Vein endothelial cell (primary cell): ENCODE data around the gene PCBP4. TPM values are rescaled to one million over a fixed set of nuclear protein-coding genes. Genes with fewer than 3 reads are reported as not detected.

Experiments
- small RNA-seq: library from RNA; depleted of rRNA; stranded (forward); fragments of <200 nt; gene quantifications from one replicate; pipeline ENCODE3, GENCODE V24; 2012
- total RNA-seq: library from RNA; depleted of rRNA; stranded (reverse); fragments of >200 nt; gene quantifications from 2 replicates; pipeline ENCODE4 v1.2.3, GENCODE V29; 2012

The PCBP4 gene
- 30.8 and 39.2 TPM in 2 replicates for total RNA-seq

GRCh38 chr3:51967384-51968169 is at the start of gene PCBP4:
PCBP4 (minus strand) TSS chr3:51967454; CDS start chr3:51961240, 6,214 bp downstream.

GRCh38 chr3:51995346-51996163 is 28.3 kb upstream of the PCBP4 start, which contains the start of gene RPL29:
RPL29 (minus strand) TSS chr3:51995895; CDS start chr3:51995461, 434 bp downstream.

GRCh38 chr3:51982838-51983577 is 15.8 kb upstream of the PCBP4 start, which contains the start of gene ACY1:
ACY1 (plus strand) TSS chr3:51983535; CDS start chr3:51984065, 530 bp downstream.

GRCh38 chr3:51974963-51975851 is 8.0 kb upstream of the PCBP4 start, which contains the start of gene ABHD14A:
ABHD14A (plus strand) TSS chr3:51975064; CDS start chr3:51975136, 72 bp downstream.

GRCh38 chr3:51955175-51955892 is 11.9 kb downstream of the PCBP4 start, which contains the start of gene GPR62:
GPR62 (plus strand) TSS chr3:51955381; CDS start chr3:51955653, 272 bp downstream.

GRCh38 chr3:51941798-51942602 is 25.3 kb downstream of the PCBP4 start, which contains the start of the genes PARP3 and RRP9:
PARP3 (plus strand) TSS chr3:51942363; CDS start chr3:51943356, 993 bp downstream.
RRP9 (minus strand) TSS chr3:51941904; CDS start chr3:51941867, 37 bp downstream.

Small RNA genes lying within 50 kb of the gene (small RNA-seq; reads per million reads assigned to genes)
- not detected for gene AC115284.1

Other genes with a start within 250 kb of the PCBP4 start
- not detected in 2 replicates for gene IQCF6, start 188.2 kb downstream of the PCBP4 start, total RNA-seq
- gene IQCF2, start 105.8 kb downstream of the PCBP4 start, total RNA-seq, result not detected in 2 replicates
- gene IQCF5, start 91.9 kb downstream of the PCBP4 start, total RNA-seq, result not detected in 2 replicates
- gene IQCF1, start 64.1 kb downstream of the PCBP4 start, total RNA-seq, result not detected in 2 replicates
- 18.0 and 21.4 TPM in 2 replicates for gene RRP9, start 25.6 kb downstream of the PCBP4 start, total RNA-seq
- 12.4 and 13.6 TPM in 2 replicates for gene PARP3, start 25.1 kb downstream of the PCBP4 start, total RNA-seq
- gene GPR62, start 12.1 kb downstream of the PCBP4 start, total RNA-seq, result under 0.01 and 0.10 TPM in 2 replicates
- 17.0 and 27.1 TPM in 2 replicates for gene ABHD14B, start 6.6 kb upstream of the PCBP4 start, total RNA-seq
- gene ABHD14A, start 7.6 kb upstream of the PCBP4 start, total RNA-seq, result 6.6 and 11.4 TPM in 2 replicates
- 14.5 and 20.9 TPM in 2 replicates for gene ACY1, start 16.1 kb upstream of the PCBP4 start, total RNA-seq
- 1,244 and 1,265 TPM in 2 replicates for gene RPL29, start 28.4 kb upstream of the PCBP4 start, total RNA-seq
- 17.1 and 21.2 TPM in 2 replicates for gene DUSP7, start 89.1 kb upstream of the PCBP4 start, total RNA-seq
- 3.9 and 6.4 TPM in 2 replicates for gene POC1A, start 187.0 kb upstream of the PCBP4 start, total RNA-seq
- 78.1 and 82.8 TPM in 2 replicates for gene ALAS1, start 230.7 kb upstream of the PCBP4 start, total RNA-seq